HG02885 (cell line): Measurements from ENCODE around the gene TEPSIN.

ENCODE experiments used
- ATAC-seq: cut with Tn5 transposase; IDR thresholded peaks from one replicate; pipeline ENCODE4 v1.9.1; 2021; ENCODE audit warnings: mild to moderate bottlenecking; ENCODE audit not compliant: unreplicated experiment, poor library complexity

The TEPSIN gene

GRCh38 chr17:81271226-81271625 lies 32.4 kb upstream of the TEPSIN start:
- no peak for ATAC-seq

GRCh38 chr17:81270279-81270678 lies 31.4 kb upstream of the TEPSIN start:
- ATAC-seq, result no peak

DNA sequence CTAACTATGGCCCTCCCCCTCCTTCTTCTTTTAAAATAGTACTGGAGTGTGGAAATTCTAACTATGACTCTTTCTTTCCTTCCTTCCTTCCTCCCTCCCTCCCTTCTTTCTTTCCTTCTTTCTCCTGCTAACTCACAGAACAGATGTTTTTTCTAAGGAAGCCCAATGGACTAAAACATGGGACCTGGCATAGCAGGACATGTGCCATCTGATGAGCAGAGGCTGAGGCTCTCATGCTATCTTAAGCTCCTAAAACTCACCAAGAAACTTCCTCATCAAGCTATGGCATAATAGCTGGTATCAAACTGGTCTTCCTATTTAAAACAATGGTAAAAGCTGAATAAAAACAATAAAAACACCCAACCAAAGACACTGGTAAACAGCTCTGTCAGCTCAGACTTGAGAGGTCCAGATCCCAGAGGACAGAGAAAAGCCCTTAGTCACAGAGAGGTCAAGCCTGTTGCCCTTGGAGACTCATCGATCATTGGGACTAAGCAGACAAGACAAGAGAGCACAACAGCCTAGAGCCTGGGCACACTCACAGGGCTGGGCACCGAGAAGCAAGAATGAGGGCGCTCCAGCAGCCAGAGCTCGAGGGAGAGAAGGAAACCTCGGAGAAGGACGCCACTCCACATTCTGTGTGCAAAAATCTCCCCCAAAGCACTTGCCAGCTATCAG lies 28.7 kb upstream of the TEPSIN start:
- ATAC-seq, result no peak

DNA sequence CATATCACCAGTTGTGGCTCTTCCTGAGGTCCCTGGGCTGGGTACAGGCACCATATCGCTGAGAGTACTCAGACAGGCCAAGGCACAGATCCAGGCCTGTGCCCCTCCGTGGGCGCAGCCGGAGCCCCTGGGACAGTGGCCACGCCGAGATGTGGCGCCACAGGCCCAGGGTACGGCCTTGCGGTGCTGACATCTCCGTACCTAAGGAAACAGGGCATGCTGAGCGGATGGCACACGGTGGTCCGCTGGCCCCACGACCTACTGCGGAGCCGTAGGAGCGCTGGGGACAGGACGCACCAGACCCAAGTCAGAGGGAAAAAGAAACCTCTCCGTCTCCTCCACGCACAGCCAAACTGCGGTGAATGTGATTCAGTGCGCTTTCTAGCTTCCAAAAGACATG lies 26.7 kb upstream of the TEPSIN start:
- no peak for ATAC-seq

DNA sequence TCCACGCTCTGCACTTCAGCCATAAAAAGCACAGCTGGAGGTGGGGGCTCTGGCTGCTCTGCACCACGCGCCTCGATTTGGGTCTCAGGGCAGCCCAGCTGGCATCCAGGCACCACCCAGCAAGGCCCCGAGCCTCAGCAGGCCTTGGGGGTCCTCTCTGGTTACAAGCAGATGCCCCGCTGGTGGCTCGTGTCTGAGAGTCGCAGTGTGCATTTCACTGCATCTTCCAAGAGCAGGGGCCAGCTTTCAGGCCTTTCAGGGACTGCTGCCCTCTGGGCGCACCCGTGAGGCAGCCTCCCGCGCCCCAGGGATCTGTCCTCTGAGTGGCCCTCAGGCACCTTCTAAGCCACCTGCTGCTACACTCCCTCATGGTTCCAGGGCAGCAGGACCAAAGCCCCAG lies 25.8 kb upstream of the TEPSIN start:
- ATAC-seq, result no peak

GRCh38 chr17:81263371-81264181 lies 24.7 kb upstream of the TEPSIN start:
- ATAC-seq, result no peak

DNA sequence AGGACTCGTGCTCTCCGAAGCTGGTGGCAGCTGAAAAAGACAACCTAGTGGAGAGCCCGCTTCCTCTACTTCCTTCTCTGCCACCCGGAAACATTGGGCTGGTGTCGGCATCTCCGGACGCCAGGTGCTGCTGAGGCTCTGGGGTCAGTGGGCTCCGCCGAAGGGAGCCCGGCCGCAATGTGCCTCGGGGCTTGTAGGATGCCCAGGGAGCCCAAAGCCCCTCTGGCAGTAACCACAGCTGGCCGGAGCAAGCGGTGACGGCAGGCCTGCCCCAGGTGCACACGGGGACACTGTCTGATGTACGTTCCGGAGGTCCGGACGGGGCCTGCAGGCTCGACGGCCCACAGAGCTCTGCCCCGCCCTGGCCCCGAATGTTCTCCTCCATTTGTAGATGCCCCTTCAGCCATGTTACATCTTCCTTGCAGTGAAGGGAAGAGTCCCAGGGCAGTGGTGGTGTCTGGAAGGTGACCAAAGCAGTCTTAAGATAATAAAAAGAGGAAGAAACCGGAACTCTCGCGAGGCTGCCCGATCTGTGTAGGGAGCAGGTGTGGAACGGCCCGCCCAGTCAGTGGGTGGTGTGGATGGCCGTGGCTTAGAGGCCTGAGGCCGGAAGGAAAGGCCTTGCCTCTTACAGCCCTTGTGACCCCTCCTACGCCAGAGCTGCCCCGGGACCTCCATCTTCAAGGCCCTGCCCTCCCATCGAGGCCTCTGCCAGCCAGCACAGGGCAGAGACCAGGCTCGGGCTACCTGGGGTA lies 22.9 kb upstream of the TEPSIN start:
- no peak for ATAC-seq

DNA sequence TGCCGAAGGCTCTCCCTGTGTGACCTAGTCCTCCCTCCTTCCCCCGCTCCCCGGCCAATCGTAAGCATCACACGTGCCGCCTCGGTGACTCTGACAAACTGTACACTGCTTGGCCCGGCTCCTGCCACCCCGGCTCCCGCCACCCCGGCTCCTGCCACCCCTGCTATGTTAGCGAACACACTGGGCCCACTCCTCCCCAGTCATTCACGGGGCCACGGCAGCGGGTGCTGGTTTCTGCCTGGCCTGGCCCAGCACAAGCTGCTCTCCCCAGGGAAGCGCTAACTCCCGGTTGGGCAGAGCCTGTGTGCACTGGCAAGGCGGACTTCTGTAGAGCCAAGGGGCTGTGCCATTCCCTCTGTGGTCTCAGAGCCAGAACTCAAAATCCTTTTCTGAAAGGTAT lies 22.2 kb upstream of the TEPSIN start:
- no peak for ATAC-seq

DNA sequence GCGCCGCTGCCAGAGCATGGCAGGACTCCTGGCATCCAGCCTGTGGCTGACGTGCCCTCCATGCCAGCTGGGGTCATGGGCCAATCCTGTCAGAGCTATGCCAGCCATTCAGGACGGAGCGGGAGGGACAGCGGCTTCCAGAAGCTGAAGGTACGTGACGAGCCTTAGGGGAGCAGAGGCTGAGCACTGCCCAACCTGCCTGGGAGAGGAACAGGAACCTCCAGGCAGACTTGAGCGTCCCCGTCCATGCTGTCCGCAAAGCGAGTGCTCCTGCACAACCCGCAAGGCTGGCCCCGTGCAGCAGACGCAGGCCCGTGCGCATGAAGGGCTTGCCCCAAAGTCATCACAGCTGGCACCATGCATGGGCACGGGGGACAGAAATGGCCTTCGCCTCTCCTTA lies 21.8 kb upstream of the TEPSIN start:
- ATAC-seq, result no peak

DNA sequence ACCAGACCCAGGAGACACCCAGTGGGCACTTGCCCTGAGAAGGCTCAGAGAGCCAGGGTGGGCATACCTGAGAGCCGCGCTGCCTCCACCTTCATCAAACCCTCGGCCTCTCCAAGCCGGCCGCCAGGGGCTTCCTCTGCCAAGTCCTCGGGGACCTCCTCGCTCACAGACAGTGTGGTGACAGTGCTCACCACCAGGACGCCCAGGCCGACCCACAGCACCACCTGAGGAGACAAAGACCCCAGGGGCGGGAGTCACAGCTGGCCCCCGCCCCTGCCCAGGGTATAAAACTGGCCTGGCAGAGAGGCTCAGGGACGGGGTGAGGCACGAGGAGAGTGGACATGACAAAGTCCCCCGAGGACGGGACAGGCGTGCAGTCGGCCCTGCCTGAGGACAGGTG lies 21.3 kb upstream of the TEPSIN start:
- no peak for ATAC-seq

- ATAC-seq, result no peak
These were observed 20.3 kb upstream of the TEPSIN start for GRCh38 chr17:81259058-81259605.

GRCh38 chr17:81258292-81258691 lies 19.4 kb upstream of the TEPSIN start:
- no peak for ATAC-seq

DNA sequence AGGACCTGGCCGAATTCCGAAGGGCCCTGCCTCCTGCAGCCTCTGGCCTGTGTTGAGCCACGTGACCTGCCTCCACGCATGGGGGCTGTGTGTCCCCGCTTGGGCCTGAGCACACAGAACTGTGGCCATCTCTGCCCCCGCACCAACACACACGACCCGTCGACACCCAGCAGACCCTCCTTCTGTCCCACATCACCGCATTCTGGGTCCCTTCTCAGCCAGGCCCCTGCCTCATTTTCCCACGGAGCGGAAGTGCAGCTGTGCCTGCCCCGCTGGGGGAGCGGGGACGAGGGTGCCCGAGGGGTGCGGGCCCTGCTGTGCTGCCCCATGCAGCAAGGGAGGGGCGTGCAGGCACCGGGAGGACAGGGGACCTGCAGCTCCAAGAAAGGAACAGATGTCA lies 18.7 kb upstream of the TEPSIN start:
- ATAC-seq, result no peak

DNA sequence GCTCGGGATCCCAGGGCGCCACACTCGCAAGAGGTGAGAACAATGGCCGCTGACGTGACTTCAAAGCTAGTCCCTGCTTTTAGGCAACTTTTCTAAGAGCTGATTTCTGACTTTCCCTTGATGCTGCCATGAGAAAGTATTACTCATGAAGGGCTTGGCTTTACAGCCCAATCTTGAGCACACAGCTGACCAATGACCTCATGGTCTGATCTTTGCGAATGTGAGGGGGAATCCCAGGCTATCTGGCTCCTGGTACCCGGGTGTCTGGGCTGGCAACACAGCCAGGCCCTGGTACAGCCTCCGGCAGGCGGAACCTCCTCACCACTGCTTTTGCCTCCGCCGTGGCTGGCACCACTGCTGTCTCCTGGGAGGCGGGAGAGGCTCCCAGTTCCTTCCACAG lies 17.8 kb upstream of the TEPSIN start:
- no peak for ATAC-seq

DNA sequence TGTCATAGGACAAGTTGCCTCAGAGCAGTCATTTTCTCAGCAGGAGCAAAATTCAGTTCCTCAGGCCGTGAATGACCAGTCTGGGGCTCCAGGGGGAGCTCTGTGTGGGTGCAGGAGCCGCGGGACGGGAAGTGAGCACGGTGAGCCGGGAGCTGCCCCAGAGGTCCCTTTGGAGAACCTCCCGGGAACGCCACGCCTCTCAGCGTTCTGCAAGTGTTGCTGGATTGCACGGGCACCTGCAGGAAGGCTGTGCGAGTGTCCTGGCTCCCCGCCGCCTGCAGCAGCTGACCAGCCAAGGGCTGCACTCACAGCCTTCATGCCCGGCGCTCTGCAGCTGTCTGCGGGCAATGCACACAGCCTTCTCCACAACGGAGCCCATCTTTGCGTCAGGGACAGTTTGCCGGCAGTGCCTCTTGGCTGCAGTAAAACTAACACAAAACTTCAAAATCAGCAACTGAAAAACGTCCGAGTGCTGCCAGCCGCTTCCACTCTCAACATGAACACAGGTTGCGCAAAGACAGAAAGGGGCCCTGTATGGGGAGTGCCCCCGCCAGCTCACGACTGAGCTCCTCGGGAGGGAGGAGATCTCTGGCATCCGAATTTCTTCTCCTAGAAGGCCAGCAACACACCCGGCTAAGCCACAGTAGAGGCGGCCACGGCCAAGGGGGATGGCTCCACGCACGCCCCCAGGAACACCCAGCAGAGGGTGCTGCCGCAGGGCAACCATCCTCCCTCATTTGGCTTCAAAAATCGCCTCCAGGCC lies 16.3 kb upstream of the TEPSIN start:
- no peak for ATAC-seq

GRCh38 chr17:81253358-81254131 lies 14.7 kb upstream of the TEPSIN start:
- ATAC-seq, result no peak

- no peak for ATAC-seq
These were observed 14.1 kb upstream of the TEPSIN start for GRCh38 chr17:81252987-81253329.

- no peak for ATAC-seq
These were observed 13.6 kb upstream of the TEPSIN start for GRCh38 chr17:81252326-81252986.

GRCh38 chr17:81251709-81252301 lies 12.9 kb upstream of the TEPSIN start:
- ATAC-seq, result no peak
